NCI-H2107 treated with DMSO at 0.1 percent for 48 hours (cell line): Measurements from ENCODE around the gene NPC2.

Experiments
- DNase-seq: peaks from one replicate; lab custom pipeline; 2025; ENCODE audit not compliant: unreplicated experiment; lab: John Stamatoyannopoulos, UW

The NPC2 gene

GRCh38 chr14:74503291-74503937, 10.3 kb upstream of the NPC2 start:
- DNase-seq: no peak

- peak; percentile 33 for DNase-seq
These were observed 9.3 kb upstream of the NPC2 start for GRCh38 chr14:74502236-74503019.

- DNase-seq: no peak
These were observed 8.6 kb upstream of the NPC2 start for GRCh38 chr14:74501691-74502090.

GRCh38 chr14:74501135-74501614, 8.1 kb upstream of the NPC2 start:
- peak; percentile 80 for DNase-seq

GRCh38 chr14:74500417-74501134, 7.5 kb upstream of the NPC2 start:
- DNase-seq: peak; percentile 80

- no peak for DNase-seq
These were observed 2.3 kb upstream of the NPC2 start for GRCh38 chr14:74495356-74495755.

- peak; percentile 99 for DNase-seq
These were observed 497 bp upstream of the NPC2 start, which contains the start of gene ISCA2 for GRCh38 chr14:74493343-74494261. TSS of gene ISCA2 (plus strand) at chr14:74493765. CDS start at chr14:74493775, 10 bp downstream.

GRCh38 chr14:74491956-74492775, 939 bp downstream of the NPC2 start:
- no peak for DNase-seq

GRCh38 chr14:74490486-74490885, 2.6 kb downstream of the NPC2 start:
- DNase-seq: no peak

- DNase-seq: no peak
These were observed 4.2 kb downstream of the NPC2 start for GRCh38 chr14:74488786-74489397.

GRCh38 chr14:74486164-74486563, 6.9 kb downstream of the NPC2 start:
- DNase-seq: no peak

- DNase-seq: no peak
These were observed 9.8 kb downstream of the NPC2 start for GRCh38 chr14:74483321-74483720.

GRCh38 chr14:74482571-74482970, 10.5 kb downstream of the NPC2 start:
- DNase-seq: no peak

- no peak for DNase-seq
These were observed 13.1 kb downstream of the NPC2 start for GRCh38 chr14:74480046-74480445.

GRCh38 chr14:74478996-74479635, 14.0 kb downstream of the NPC2 start:
- peak; percentile 44 for DNase-seq

GRCh38 chr14:74476607-74477006, 16.5 kb downstream of the NPC2 start:
- no peak for DNase-seq

GRCh38 chr14:74476107-74476506, 17.0 kb downstream of the NPC2 start:
- no peak for DNase-seq

GRCh38 chr14:74475678-74476077, 17.4 kb downstream of the NPC2 start:
- no peak for DNase-seq

GRCh38 chr14:74474376-74474775, 18.7 kb downstream of the NPC2 start:
- DNase-seq: no peak
